Lower leg skin (tissue), 4 donors: ENCODE data around the gene ZDHHC17. TPM values are rescaled to one million over a fixed set of nuclear protein-coding genes. Genes with fewer than 3 reads are reported as not detected.

ENCODE experiments used
- DNase-seq, 2 donors: peaks; one replicate each; pipeline ENCODE4 v3.0.0-alpha.2; 2019; ENCODE audit warnings: low spot score in 2 of 2
- H3K4me3 ChIP-seq: fragments of 200-600 bp; sonication (generic); 2 replicates; pipeline ENCODE4 v1.5.1; 2017; ENCODE audit warnings: mild to moderate bottlenecking, low read depth; ENCODE audit not compliant: poor library complexity, severe bottlenecking
- POLR2A ChIP-seq, 2 donors: fragments of 450-650 bp; IDR thresholded peaks; one replicate each; pipeline ENCODE4 v1.6.1; 2016 to 2017; ENCODE audit warnings: antibody characterized with exemption in 2 of 2, mild to moderate bottlenecking in 1 of 2, moderate library complexity in 1 of 2
- WGBS, 2 donors: methylation state at CpG; one replicate each; pipeline ENCODE4 v1.1.5; 2018; 5-methylcytosine and 5-hydroxymethylcytosine counted together
- intact Hi-C: fragments of 100-400 bp; cut with DNase I; formaldehyde crosslinking; loops from one replicate; pipeline ENCODE4 v1.15.0; 2023; ENCODE audit warnings: low total_unique reads
- total RNA-seq, 4 donors: library from RNA; depleted of rRNA; stranded (reverse); fragments of >200 nt; gene quantifications; one replicate each; pipeline ENCODE4 v1.1.0, GENCODE V29; 2016
- TF ChIP-seq, protein P1 (sequence below), 3 donors: fragments of 450-650 bp; IDR thresholded peaks; one replicate each; pipeline ENCODE4 v1.5.1; 2016; ENCODE audit warnings: antibody characterized with exemption in 3 of 3, mild to moderate bottlenecking in 3 of 3, moderate library complexity in 2 of 3

ZDHHC17 gene
- total RNA-seq, 4 donors from 2014 or later = 10.5 to 18.7 (median 13.0) TPM

DNA sequence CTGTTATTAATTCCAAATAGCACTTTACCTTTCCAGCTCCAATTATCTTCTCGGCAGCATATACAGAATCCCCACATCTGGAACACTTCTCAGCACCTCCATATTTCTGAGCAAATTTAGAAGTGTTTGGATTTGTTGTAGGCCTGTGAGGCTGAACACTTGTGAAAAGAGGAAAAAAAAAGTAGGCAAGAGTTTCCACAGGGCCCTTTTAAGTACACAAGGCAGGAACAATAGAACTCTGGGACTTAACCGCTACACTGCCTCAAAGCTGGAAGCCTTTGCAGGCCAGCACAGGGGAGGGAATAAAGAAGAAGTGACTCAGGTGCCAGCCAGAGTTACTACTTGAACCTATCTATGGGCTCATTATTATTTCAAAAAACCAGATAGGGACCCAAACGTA, 96.3 kb downstream of the ZDHHC17 start:
- TF ChIP-seq POLR2A (IDR thresholded peaks at IDR 0.05) = no peak
- TF ChIP-seq, protein P1, sequence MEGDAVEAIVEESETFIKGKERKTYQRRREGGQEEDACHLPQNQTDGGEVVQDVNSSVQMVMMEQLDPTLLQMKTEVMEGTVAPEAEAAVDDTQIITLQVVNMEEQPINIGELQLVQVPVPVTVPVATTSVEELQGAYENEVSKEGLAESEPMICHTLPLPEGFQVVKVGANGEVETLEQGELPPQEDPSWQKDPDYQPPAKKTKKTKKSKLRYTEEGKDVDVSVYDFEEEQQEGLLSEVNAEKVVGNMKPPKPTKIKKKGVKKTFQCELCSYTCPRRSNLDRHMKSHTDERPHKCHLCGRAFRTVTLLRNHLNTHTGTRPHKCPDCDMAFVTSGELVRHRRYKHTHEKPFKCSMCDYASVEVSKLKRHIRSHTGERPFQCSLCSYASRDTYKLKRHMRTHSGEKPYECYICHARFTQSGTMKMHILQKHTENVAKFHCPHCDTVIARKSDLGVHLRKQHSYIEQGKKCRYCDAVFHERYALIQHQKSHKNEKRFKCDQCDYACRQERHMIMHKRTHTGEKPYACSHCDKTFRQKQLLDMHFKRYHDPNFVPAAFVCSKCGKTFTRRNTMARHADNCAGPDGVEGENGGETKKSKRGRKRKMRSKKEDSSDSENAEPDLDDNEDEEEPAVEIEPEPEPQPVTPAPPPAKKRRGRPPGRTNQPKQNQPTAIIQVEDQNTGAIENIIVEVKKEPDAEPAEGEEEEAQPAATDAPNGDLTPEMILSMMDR (IDR thresholded peaks at IDR 0.05) = no peak
- H3K4me3 ChIP-seq = no peak overlapping the region
- DNase-seq = no peak
- intact Hi-C loops = no loop called here
- 88 to 93% methylated on average over 3 of the region's 3 CpGs for WGBS, 2 donors

DNA sequence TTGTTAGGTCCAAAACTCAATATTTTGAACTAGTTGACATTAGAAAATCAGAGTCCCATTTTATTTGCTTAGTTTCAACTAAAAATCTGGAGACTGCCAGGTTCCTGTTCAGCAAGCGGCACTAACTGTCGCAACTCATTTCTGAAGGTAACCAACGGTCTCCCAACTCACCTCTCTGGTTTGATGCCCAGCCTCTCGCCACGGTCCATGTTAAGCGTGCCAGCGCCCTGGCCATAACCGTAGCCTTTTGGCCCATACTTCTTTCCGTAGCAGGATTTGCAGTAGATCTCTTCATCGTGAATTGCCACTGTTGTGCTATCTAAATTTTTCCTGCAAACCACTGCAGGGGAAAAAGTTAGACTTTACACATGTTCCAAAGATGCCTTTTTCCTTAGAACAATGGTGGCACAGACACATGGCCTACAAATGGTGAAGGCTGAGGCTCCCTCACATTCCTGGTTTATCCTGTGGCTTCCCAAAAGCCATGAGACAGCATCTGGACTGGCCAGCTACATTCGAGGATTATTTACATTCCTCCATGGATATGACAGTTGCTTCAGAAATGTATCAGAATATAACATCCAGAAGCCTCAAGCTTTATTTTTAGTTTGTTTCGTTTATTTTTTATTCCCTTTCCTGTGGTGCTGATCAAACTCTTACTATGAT, 99.2 kb downstream of the ZDHHC17 start:
- no peak for DNase-seq
- 75 to 85% methylated on average over 12 of the region's 12 CpGs for WGBS, 2 donors
- intact Hi-C loops = no loop called here

DNA sequence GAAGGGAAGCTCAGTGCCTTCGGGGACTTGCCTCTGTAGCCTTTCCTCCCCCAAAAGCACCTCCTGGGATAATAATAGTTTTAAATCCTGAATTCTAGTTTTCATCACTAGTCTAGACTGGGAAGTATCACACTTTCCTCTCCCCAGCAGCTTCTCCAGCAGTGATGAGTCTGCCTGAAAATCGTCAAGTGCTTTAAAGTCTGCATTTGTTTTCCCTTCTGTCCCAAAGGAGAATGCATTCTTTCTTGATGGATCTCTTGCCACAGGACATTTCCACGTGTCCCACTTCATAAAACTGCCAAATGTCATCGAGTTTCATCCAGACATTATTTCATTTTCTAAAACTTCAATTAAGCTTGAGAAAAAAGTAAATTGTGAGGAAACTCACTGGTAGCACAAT, 99.9 kb downstream of the ZDHHC17 start:
- TF ChIP-seq POLR2A (IDR thresholded peaks at IDR 0.05) = no peak
- TF ChIP-seq, protein P1 (IDR thresholded peaks at IDR 0.05) = no peak
- H3K4me3 ChIP-seq = no peak overlapping the region
- no peak for DNase-seq
- 37 to 46% methylated on average over 4 of the region's 4 CpGs for WGBS, 2 donors
- intact Hi-C loops = no loop called here

More for the DNA sequence above, 99.2 kb downstream of the ZDHHC17 start:
- H3K4me3 ChIP-seq = no peak overlapping the region
- TF ChIP-seq, protein P1 (IDR thresholded peaks at IDR 0.05) = no peak
- no peak for TF ChIP-seq POLR2A (IDR thresholded peaks at IDR 0.05)

DNA sequence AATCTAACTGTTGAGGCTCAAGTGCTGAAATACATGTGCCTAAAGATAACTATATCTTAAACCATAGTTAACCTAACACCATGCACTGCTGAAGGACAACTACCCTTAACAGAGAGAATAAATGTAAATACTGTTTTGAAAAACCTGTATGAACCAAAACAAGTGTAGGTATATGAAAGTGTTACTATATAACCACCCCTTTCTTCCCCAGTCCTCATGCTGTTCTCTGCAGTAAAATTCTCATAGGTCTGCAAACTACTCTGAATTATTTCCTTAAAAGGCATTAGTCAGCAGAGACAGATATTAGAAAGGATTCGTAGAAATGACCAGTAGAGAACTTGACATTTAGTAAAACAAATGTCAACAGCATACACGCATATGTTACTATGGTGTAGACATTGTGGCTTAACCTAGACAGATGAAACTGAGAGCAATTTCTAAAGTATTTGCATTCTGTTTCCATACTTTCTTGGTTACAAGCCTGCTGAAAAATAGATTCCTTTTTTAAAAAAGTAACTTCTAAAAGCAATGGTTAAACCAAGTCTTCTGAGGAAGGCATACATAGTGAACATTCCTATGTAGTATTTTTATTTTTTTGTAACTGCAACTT, 101.0 kb downstream of the ZDHHC17 start:
- 85 to 88% methylated on average over 2 of the region's 2 CpGs for WGBS, 2 donors
- no peak overlapping the region for H3K4me3 ChIP-seq
- intact Hi-C loops = no loop called here
- TF ChIP-seq, protein P1 (IDR thresholded peaks at IDR 0.05) = no peak
- TF ChIP-seq POLR2A (IDR thresholded peaks at IDR 0.05) = no peak
- no peak for DNase-seq

DNA sequence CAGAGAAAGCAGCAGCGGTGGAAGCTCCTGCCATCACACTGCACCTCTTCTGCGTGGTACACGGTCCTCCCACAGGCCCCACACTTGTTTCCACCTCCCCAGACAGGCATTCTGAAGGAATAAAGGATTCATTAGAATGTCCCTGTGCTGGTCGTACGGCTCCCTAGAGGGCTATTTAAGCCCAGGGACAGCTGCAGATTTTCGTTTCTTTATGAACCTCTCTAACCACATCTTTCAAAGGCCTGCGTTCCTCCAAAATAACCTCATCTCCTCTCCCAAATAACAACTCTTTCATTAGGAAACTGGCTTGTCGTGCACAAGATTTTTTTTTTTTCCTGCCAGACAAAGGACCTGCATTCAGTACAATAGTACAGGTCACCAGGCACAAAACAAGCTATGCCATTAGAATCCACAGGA, 102.2 kb downstream of the ZDHHC17 start:
- TF ChIP-seq, protein P1 (IDR thresholded peaks at IDR 0.05) = no peak
- TF ChIP-seq POLR2A (IDR thresholded peaks at IDR 0.05) = no peak
- no peak for DNase-seq
- intact Hi-C loops = no loop called here
- no peak overlapping the region for H3K4me3 ChIP-seq
- WGBS, 2 donors = 68 to 70% methylated on average over 8 of the region's 8 CpGs
